Nephron (organoid): ENCODE results near the gene TNFAIP3.

Experiments
- H3K27ac Mint-ChIP-seq, 3 experiments: 2 replicates each; pipeline ENCODE4 v1.8.0; 2020; ENCODE audit warnings: mixed read lengths in 3 of 3, mild to moderate bottlenecking in 2 of 3, moderate library complexity in 1 of 3
- H3K27me3 Mint-ChIP-seq: 2 replicates; pipeline ENCODE4 v1.8.0; 2021; ENCODE audit warnings: low read depth, mild to moderate bottlenecking, moderate library complexity, mixed read lengths
- H3K36me3 Mint-ChIP-seq: 2 replicates; pipeline ENCODE4 v1.8.0; 2020; ENCODE audit warnings: low read depth, mixed read lengths
- H3K4me1 Mint-ChIP-seq: 2 replicates; pipeline ENCODE4 v1.8.0; 2020; ENCODE audit warnings: mixed read lengths
- H3K4me3 Mint-ChIP-seq, 3 experiments: 2 replicates each; pipeline ENCODE4 v1.8.0; 2020; ENCODE audit warnings: mild to moderate bottlenecking in 3 of 3, mixed read lengths in 3 of 3, moderate library complexity in 2 of 3
- H3K9me3 Mint-ChIP-seq: 2 replicates; pipeline ENCODE4 v1.8.0; 2020; ENCODE audit warnings: mixed read lengths
- CTCF ChIP-seq, 3 experiments: fragments of 200-600 bp; sonication (generic); IDR thresholded peaks; one replicate each; pipeline ENCODE4 v1.5.0; 2021; ENCODE audit warnings: antibody characterized with exemption in 3 of 3; ENCODE audit not compliant: unreplicated experiment in 3 of 3

TNFAIP3 gene

GRCh38 chr6:137876547-137876946, 9.5 kb downstream of the TNFAIP3 start:
- Mint-ChIP-seq H3K27me3 (no peaks in the 10 kb centered on the region), H3K36me3 (peaks cover 60% of the 10 kb centered on the region), H3K9me3 (no peaks in the 10 kb centered on the region), H3K4me1 (peaks cover 19% of the 10 kb centered on the region), H3K27ac (no peak overlapping the region), H3K4me3 (no peak overlapping the region)
- no peak for TF ChIP-seq CTCF (IDR thresholded peaks at IDR 0.05; ENCODE audit: unreplicated experiment in 3 of 3)

GRCh38 chr6:137877113-137877512, 10.1 kb downstream of the TNFAIP3 start:
- peaks cover 14% of the 10 kb centered on the region for H3K4me1 Mint-ChIP-seq
- H3K27ac Mint-ChIP-seq: no peak overlapping the region
- peaks cover 57% of the 10 kb centered on the region for H3K36me3 Mint-ChIP-seq
- H3K27me3 Mint-ChIP-seq: no peaks in the 10 kb centered on the region
- H3K4me3 Mint-ChIP-seq: no peak overlapping the region
- TF ChIP-seq CTCF (IDR thresholded peaks at IDR 0.05; ENCODE audit: unreplicated experiment in 3 of 3): no peak
- no peaks in the 10 kb centered on the region for H3K9me3 Mint-ChIP-seq

- Mint-ChIP-seq H3K27ac (no peak overlapping the region), H3K9me3 (no peaks in the 10 kb centered on the region), H3K27me3 (no peaks in the 10 kb centered on the region), H3K36me3 (peaks cover 56% of the 10 kb centered on the region), H3K4me1 (peaks cover 9% of the 10 kb centered on the region), H3K4me3 (no peak overlapping the region)
- TF ChIP-seq CTCF (IDR thresholded peaks at IDR 0.05; ENCODE audit: unreplicated experiment in 3 of 3): no peak
Observed at GRCh38 chr6:137877606-137878005, 10.5 kb downstream of the TNFAIP3 start.

GRCh38 chr6:137878029-137878428, 11.0 kb downstream of the TNFAIP3 start:
- no peaks in the 10 kb centered on the region for H3K9me3 Mint-ChIP-seq
- no peak overlapping the region for H3K4me3 Mint-ChIP-seq
- peaks cover 7% of the 10 kb centered on the region for H3K4me1 Mint-ChIP-seq
- no peak overlapping the region for H3K27ac Mint-ChIP-seq
- H3K27me3 Mint-ChIP-seq: no peaks in the 10 kb centered on the region
- TF ChIP-seq CTCF (IDR thresholded peaks at IDR 0.05; ENCODE audit: unreplicated experiment in 3 of 3): no peak
- H3K36me3 Mint-ChIP-seq: peaks cover 58% of the 10 kb centered on the region

- Mint-ChIP-seq H3K36me3 (peaks cover 56% of the 10 kb centered on the region), H3K27me3 (no peaks in the 10 kb centered on the region), H3K9me3 (no peaks in the 10 kb centered on the region), H3K27ac (no peak overlapping the region), H3K4me1 (peaks cover under 1% of the 10 kb centered on the region), H3K4me3 (peak overlapping the region in 1 of 3 experiments; percentile 50)
- peak in 2 of 3 experiments; percentile 27 to 50 for TF ChIP-seq CTCF (IDR thresholded peaks at IDR 0.05; ENCODE audit: unreplicated experiment in 3 of 3)
Observed at GRCh38 chr6:137878486-137879285, 11.6 kb downstream of the TNFAIP3 start.

GRCh38 chr6:137879299-137879698, 12.2 kb downstream of the TNFAIP3 start:
- H3K9me3 Mint-ChIP-seq: no peaks in the 10 kb centered on the region
- H3K36me3 Mint-ChIP-seq: peaks cover 55% of the 10 kb centered on the region
- no peaks in the 10 kb centered on the region for H3K4me1 Mint-ChIP-seq
- H3K27me3 Mint-ChIP-seq: no peaks in the 10 kb centered on the region
- no peak overlapping the region for H3K27ac Mint-ChIP-seq
- TF ChIP-seq CTCF (IDR thresholded peaks at IDR 0.05; ENCODE audit: unreplicated experiment in 3 of 3): peak in 1 of 3 experiments; percentile 7
- peak overlapping the region in 1 of 3 experiments; percentile 50 for H3K4me3 Mint-ChIP-seq
